Fibroblast of upper back skin (primary cell): ENCODE results near the gene C2orf42.
"Not testable (repeated sequence)": the region's sequence is repeated elsewhere in the genome, so short reads cannot be mapped to it uniquely, and the experiment has no call there.

Experiments used
- DNase-seq: peaks from one replicate; pipeline ENCODE4 v3.0.0-alpha.2; 2013

C2orf42 gene

GRCh38 chr2:70102323-70102905 is 88.4 kb downstream of the C2orf42 start:
- DNase-seq: not testable (repeated sequence)

- not testable (repeated sequence) for DNase-seq
Observed at GRCh38 chr2:70101686-70102085, 89.1 kb downstream of the C2orf42 start.

GRCh38 chr2:70101174-70101573 is 89.6 kb downstream of the C2orf42 start:
- DNase-seq: no peak
